Eye (tissue), 1 donor: ENCODE data around the gene CCL28.
"Not testable (repeated sequence)": the region's sequence is repeated elsewhere in the genome, so short reads cannot be mapped to it uniquely, and the experiment has no call there.

Source experiments
- DNase-seq: peaks from one replicate; pipeline ENCODE4 v3.0.0-alpha.2; 2015

The CCL28 gene

DNA sequence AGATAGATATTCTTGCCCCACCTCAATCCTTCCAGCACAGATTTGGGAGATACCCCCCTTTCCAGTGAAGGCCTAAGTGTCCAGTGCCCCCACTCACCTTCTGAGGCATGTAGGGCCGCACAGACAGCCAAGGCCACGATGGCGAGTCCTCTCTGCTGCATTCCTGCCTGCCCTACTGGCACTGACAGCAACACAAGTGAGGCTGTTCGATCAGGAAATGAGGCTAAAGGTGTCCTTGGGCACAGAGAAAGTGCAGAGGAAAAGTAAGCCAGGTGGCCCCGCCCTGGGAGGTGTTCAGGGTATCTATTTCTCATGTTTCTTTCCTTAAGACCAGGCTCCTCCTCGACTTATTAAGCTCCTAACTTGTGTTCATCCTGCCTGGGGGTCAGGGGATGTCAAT is at the start of gene CCL28:
TSS of gene CCL28 (minus strand) at position 236 of the 400 bp plus-strand sequence. CDS start at position 161, 75 bp downstream.
- no peak for DNase-seq

GRCh38 chr5:43461066-43461465 is 48.9 kb upstream of the CCL28 start:
- DNase-seq: no peak

DNA sequence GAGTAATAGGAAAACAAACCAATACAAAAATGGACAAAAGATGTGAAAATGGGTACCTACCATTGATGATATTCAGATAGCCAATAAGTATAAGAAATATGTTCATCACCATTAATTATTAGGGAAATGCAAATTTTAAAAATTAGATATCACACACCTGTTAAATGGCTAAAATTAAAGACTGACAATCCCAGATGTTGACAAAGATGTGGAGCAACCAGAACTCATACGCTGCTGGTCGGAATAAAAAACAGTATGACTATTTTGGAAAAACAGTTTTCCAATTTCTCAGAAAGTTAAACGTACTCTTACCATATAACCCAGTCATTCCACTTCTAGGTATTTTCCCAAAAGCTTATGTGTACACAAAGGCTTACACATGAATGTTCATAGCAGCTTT is 44.4 kb upstream of the CCL28 start:
- no peak for DNase-seq

DNA sequence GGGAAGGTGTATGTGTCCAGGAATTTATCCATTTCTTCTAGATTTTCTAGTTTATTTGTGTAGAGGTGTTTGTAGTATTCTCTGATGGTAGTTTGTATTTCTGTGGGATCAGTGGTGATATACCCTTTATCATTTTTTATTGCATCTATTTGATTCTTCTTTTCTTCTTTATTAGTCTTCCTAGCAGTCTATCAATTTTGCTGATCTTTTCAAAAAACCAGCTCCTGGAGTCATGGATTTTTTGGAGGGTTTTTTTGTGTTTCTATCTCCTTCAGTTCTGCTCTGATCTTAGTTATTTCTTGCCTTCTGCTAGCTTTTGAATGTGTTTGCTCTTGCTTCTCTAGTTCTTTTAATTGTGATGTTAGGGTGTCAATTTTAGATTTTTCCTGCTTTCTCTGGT is 29.4 kb upstream of the CCL28 start:
- DNase-seq: not testable (repeated sequence)

DNA sequence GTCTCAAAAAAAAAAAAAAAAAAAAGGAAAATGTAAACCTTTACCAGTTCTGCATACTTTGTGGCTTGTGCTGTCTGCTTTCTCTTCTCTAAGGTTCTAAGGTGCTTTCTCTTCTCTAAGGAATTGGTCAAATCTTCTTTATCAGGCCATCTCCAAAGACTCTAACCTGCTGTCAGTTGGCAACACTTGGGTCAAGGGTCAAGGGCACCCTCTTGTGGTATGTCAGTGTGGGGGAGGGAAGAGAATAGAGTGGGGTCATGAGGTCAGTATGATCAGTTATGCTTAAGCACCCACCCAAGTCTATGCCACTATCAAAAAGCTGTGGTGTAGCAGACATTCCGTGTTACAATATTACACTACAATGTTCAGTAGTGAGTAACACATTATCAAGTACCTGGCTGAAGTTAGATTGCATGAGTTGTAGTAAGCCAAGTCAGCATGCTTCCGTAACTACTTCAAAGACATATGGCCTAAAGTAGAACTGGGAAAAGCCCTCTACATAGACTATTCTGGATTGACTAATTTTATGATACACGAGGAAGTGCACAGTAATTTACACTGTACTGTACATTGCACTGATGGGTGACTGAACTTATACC is 25.0 kb upstream of the CCL28 start:
- DNase-seq: no peak

- DNase-seq: no peak
These were observed 21.2 kb upstream of the CCL28 start for GRCh38 chr5:43433382-43433781.

DNA sequence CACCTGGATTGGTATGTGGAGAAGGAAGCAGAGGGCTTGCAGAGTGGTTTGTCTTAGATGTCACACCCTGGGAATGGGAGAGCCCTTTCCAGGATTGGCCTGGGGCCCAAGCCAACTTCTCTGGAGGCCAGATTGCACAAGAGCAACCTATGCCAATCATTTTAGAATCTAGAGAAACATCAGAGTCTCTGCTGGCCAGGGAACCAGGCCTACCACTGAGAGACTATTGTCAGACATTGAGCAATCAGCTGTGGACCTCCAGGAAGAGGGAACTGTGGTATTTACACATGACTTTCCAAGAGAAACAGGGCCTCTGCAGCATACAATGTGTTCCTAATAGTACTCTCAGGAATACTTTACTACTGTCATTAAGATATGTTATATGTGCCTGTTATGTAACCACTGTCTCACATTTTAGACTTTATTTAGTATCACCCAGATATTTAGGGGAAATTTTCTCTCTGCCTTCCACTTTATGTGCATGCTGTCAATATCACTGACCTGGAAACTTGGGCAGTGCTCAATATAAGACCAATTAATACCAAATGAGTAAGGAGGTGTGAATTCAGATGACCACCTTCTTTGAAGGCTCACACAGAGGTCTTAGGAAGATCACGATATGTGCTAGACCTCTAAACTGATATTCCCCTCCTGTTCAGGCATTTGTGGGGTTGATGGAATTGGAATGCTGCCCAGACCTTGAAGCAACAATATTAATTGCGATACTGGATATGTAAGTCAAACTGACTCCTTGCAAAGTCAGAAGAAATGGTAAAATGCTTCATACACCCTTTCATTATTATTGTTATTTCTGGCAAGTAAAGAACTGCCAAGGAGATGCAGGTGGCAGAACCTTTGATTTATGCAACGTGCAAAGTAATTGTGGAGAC is 20.5 kb upstream of the CCL28 start:
- no peak for DNase-seq

DNA sequence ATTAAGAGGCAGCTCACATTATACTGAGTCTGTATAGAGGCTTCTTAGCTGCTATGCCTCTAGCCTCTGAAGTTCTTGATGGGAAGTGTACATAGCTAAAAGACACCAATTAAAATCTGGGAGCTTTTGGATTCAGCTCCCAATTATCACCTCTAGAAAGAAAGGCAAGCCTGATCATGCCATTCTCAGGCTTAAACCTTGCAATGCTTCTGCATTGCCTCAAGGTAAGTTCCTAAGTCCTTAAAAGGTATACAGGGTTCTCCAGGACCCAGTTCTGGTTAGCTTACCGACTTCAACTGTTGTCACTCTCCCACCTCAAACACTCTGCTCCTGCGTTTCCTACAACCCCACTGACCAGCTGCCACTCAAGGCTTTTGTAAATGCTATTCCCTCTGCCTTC is 17.5 kb upstream of the CCL28 start:
- DNase-seq: no peak

- no peak for DNase-seq
These were observed 16.8 kb upstream of the CCL28 start for GRCh38 chr5:43429016-43429415.

DNA sequence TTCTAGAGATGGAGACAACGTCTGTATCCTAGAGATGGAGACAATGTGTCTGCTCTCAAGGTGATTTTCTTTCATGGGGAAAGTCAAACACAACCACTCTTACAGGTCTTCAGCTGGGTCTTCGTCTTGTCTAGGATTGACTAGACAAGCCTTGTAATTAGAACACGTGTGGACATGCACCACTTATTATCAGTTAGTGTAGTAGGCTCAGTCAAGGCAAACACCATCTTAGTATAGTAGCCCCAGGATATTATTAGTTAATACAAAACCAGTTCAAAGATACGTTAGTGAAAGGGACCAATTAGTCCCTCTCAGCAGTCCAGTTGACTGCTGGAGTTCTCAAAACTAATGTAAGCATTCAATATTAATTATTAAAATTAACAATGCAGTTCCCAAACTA is 15.1 kb upstream of the CCL28 start:
- no peak for DNase-seq

- DNase-seq: no peak
These were observed 13.8 kb upstream of the CCL28 start for GRCh38 chr5:43425983-43426382.

DNA sequence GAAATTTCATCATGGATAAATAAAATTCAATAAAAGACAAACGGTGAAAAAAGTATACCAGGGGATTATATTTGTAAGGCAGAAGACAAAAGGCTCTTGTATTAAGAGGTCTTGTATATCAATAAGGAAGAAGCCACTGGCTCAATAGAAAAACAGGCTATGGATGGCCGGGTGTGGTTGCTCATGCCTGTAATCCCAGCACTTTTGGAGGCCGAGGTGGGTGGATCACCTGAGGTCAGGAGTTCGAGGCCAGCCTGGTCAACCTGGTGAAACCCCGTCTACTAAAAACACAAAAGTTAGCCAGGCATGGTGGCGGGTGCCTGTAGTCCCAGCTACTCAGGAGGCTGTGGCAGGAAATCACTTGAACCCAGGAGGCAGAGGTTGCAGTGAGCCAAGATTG is 10.9 kb upstream of the CCL28 start:
- DNase-seq: not testable (repeated sequence)

DNA sequence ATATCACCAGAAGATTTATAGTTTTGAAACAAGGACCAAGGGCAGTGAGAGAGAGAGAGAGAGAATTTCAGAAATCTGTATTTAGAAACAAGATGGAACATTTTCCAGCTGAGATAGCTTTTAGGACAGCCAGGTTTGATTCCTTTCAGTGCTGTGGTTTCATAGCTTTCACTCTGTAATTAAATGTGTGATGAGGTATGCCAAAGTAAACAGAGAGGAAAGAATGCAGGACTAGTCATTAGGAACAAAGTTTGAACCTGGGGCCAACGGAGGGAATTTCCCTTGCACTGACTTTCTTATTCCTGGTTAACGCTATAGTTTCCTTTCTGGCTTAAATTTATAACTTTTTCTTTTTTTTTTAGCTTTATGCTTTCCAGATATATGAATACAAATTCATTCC is 10.0 kb upstream of the CCL28 start:
- peak; percentile 15 for DNase-seq

- DNase-seq: no peak
These were observed 9.4 kb upstream of the CCL28 start for GRCh38 chr5:43421450-43422133.

- DNase-seq: no peak
These were observed 8.1 kb upstream of the CCL28 start for GRCh38 chr5:43420241-43420640.

DNA sequence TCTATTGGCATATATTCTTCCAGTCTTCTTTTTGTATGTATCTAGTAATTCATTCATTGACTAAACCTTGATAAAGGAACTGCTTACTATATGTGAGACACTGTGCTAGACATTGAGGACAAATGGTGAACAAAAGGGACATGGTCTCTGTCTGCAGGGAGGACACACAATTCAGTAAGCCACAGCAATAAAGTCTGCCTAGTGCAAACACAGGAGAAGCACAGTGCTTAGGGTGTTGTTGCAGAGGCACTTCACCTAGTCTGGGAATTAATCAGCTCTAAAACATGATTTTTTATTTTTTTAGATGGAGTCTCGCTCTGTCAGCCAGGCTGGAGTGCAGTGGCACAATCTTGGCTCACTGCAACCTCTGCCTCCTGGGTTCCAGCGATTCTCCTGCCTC is 6.4 kb upstream of the CCL28 start:
- no peak for DNase-seq

DNA sequence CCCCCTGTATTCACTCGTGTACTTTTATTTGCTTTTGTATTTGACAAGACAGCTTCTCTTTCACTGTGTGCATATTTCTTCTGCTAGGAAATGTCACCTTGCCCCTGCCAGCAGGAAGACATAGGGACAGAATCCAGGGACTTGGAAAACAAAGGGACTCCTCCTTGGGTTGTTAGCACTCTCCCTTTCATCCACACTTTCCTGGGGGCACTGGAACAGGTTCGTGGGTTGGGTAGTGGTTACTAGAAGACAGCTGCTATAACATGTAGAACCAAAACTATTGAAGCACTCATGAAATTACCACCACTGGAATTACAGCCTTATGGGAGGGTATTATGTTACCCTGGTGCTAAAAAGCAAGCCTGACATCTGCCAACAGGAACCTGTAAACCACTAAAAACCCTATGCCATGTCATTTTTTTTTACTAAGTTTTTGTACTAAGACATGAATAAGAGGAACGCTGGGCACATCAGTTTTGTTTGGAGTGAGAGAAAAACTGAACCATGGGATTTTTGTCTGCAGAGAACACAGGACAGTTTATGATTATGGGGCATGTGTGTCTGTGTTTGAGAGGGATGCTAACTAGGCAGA is 4.7 kb upstream of the CCL28 start:
- no peak for DNase-seq

DNA sequence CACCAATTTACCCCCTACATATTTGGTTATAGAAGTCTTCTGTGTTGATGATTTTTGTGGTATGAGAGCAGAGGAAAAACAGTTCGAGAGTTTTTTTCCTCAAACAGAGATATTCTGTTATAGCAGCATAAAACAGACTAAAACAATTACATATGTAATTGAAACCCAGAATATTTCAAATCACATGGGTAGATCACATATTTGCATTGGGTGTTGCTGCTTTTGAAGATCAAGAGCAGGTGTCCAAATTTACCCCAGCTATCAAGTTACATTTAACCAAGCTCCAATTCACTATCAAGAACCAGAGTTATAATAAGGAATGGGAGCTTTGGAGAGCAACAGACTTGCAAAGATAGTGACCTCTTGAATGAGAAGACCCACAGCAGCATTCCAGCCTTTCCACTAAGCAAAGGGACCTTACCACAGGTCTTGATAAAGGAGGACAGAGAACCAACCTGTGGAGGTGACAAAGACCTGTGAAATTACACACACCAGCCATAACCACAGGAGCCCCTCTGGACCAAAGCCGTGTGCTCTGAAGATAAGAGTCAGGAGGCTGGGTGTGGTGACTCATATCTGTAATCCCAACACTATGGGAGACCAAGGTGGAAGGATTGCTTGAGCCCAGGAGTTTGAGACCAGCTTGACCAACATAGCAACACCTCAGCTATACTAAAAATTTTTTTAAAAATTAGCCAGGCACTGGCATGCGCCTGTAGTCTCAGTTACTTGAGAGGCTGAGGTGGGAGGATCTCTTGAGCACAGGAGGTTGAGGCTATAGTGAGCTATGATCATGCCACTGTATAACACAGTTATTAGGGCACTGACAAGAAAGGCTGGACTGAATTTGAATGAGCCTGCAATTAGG is 4.0 kb upstream of the CCL28 start:
- no peak for DNase-seq

- no peak for DNase-seq
These were observed 1.8 kb upstream of the CCL28 start for GRCh38 chr5:43413966-43414365.

DNA sequence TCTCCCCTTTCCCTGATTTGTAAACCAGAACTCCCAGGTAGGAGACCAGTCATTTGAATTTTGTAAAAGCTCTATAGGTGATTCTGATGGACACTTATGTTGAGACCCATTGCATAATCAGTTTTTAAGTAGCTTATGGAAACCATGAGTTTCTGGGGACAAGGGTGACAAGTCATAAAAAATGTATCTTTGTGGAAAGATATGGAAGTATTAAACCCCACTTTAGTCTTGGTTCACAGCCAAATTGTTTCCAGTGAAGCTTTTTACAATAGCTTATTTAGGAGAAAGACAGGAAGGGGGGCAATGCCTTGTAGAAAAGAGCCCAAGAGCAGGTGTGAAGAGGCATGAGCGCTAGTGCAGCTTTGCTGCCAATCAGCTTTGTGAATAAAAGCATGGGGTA is 453 bp upstream of the CCL28 start:
- DNase-seq: no peak

- no peak for DNase-seq
These were observed 696 bp downstream of the CCL28 start for GRCh38 chr5:43411495-43411894.

DNA sequence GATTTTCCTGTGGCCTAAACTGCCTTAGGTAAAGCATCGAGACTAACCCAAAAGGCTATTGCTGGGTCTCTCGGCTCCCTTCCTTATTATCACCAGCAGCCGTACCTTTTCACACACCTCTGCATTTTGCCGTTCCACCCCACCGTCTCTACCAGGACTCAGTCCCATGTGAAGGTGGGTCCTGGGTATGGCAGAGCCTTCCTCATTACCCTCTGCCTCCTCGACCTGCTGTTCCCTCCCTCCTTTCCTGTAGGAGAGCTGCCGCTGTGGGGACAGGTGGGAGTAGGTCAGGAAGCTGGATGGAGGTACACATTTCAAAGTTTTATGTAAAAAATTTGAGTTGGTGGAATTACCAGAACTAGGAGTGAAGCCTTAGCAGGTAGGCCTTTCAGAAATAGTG is 1.8 kb downstream of the CCL28 start:
- DNase-seq: no peak
